ENCODE measurements around the gene FKBP5. TPM values are rescaled to one million over a fixed set of nuclear protein-coding genes. Genes with fewer than 3 reads are reported as not detected.
"Not testable (repeated sequence)": the region's sequence is repeated elsewhere in the genome, so short reads cannot be mapped to it uniquely, and the experiment has no call there.

Gene FKBP5
- total RNA-seq, 1 donor from 2014 or later, result 62.4 TPM

- H3K36me3 Mint-ChIP-seq (ENCODE audit: low read depth), result no peaks in the 10 kb centered on the region
- H3K27ac Mint-ChIP-seq, result no peak overlapping the region
- H3K27me3 Mint-ChIP-seq (ENCODE audit: insufficient read depth), result peaks cover 2% of the 10 kb centered on the region
- peaks cover 4% of the 10 kb centered on the region for H3K9me3 Mint-ChIP-seq
- intact Hi-C loops (cut with micrococcal nuclease), result no loop called here
- H3K4me3 Mint-ChIP-seq, result no peak overlapping the region
- no peaks in the 10 kb centered on the region for H3K4me1 Mint-ChIP-seq (ENCODE audit: low read depth)
- DNase-seq (ENCODE audit: low spot score), result no peak
Observed at GRCh38 chr6:35544769-35545361, 143.8 kb downstream of the FKBP5 start.

DNA sequence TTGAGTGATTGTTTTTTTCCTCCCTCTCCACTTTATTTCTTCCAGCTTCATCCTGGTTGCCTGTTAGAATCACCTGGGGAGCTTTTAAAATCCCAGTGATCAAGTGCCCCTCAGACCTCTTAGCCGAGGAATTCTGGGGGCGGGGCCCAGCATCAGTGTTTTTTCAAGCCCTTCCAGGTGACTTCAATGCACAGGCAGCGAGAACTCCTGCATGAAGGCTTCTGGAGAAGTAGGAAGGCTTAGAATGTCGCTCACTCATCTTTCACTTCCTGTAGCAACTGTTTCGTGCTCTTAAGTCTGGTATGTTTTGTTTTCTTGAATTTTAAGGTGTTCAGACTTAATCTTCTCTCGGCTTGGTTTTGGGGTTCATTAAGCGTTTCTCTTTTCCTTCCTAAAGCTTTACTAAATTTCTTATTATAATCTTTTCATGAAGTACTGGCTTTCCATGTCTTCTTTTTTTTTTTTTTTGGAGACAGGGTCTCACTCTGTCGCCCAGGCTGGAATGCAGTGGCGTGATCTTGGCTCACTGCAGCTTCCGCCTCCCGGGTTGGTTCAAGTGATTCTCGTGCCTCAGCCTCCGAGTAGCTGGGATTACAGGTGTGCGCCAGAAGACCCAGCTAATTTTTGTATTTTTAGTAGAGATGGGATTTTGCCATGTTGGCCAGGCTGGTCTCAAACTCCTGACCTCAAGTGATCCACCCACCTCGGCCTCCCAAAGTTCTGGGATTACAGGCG, 145.1 kb downstream of the FKBP5 start:
- DNase-seq (ENCODE audit: low spot score), result no peak
- Mint-ChIP-seq H3K36me3 (ENCODE audit: low read depth) (no peaks in the 10 kb centered on the region), H3K27me3 (ENCODE audit: insufficient read depth) (peaks cover 2% of the 10 kb centered on the region), H3K4me1 (ENCODE audit: low read depth) (no peaks in the 10 kb centered on the region), H3K4me3 (no peak overlapping the region), H3K27ac (no peak overlapping the region), H3K9me3 (no peaks in the 10 kb centered on the region)
- intact Hi-C loops (cut with micrococcal nuclease), result no loop called here

- no peaks in the 10 kb centered on the region for H3K4me1 Mint-ChIP-seq (ENCODE audit: low read depth)
- no peak overlapping the region for H3K27ac Mint-ChIP-seq
- intact Hi-C loops (cut with micrococcal nuclease), result no loop called here
- H3K36me3 Mint-ChIP-seq (ENCODE audit: low read depth), result no peaks in the 10 kb centered on the region
- H3K4me3 Mint-ChIP-seq, result no peak overlapping the region
- H3K27me3 Mint-ChIP-seq (ENCODE audit: insufficient read depth), result peaks cover 6% of the 10 kb centered on the region
- no peak for DNase-seq (ENCODE audit: low spot score)
- no peaks in the 10 kb centered on the region for H3K9me3 Mint-ChIP-seq
Observed at GRCh38 chr6:35541836-35542235, 146.9 kb downstream of the FKBP5 start.

DNA sequence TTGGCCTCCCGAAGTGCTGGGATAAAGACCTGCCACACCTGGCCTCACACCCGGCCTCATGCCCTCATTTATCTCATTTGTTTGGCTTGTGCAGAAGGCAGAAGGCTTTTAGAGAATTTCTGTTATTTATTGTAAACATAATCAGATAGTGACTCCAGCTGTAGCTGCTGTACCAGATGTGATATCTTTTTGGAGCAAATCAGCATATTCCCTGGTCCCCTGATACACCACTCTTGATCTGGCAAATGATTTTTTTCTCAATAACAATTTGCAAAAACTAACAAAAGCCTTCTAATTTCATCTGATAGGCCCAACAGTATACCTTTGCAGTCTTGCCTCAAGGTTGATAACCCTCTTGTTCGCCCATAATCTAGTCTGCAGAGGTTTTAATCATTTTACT, 149.5 kb downstream of the FKBP5 start:
- no peak overlapping the region for H3K27ac Mint-ChIP-seq
- peaks cover 4% of the 10 kb centered on the region for H3K4me1 Mint-ChIP-seq (ENCODE audit: low read depth)
- intact Hi-C loops (cut with micrococcal nuclease), result no loop called here
- no peaks in the 10 kb centered on the region for H3K9me3 Mint-ChIP-seq
- no peaks in the 10 kb centered on the region for H3K36me3 Mint-ChIP-seq (ENCODE audit: low read depth)
- H3K27me3 Mint-ChIP-seq (ENCODE audit: insufficient read depth), result peaks cover 13% of the 10 kb centered on the region
- no peak for DNase-seq (ENCODE audit: low spot score)
- no peak overlapping the region for H3K4me3 Mint-ChIP-seq

GRCh38 chr6:35535847-35536246, 152.9 kb downstream of the FKBP5 start:
- H3K4me1 Mint-ChIP-seq (ENCODE audit: low read depth); H3K4me3 Mint-ChIP-seq; H3K27ac Mint-ChIP-seq; intact Hi-C loops (cut with micrococcal nuclease); H3K9me3 Mint-ChIP-seq; H3K36me3 Mint-ChIP-seq (ENCODE audit: low read depth); DNase-seq (ENCODE audit: low spot score): not testable (repeated sequence)
- peaks cover 18% of the 10 kb centered on the region for H3K27me3 Mint-ChIP-seq (ENCODE audit: insufficient read depth)

DNA sequence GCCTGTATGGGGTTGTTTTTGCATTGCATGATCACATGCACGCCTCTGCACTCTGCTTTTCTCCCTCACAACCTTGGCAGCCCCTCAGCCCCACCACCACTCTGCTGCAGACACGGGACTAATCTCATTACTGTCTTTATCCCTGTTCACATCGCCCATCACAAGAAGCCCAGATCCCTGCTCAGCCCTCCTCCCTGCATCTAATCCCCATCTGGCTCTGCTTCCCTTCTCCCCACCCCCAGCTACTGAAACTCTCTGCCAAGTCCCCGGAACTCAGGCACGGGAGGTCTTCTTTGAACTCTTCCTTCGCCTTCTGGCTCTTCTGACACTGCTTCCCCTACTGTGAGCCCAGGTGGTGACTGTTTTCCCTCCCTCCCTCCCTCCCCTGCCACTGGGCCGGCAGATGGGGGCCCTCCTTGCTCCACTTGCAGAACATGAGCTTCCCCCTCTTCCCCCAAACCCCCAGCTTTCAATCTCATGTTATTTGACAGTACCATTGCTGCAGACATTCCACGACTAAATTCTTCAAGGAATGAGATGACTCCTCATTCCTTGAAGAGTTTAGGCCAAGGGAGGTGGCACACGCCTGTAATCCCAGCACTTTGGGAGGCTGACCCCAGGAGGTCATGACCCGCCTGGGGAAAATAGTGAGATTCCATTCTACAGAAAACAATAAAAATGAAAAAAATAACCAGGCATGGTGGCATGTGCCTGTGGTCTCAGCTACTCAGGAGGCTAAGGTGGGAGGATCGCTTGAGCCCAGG, 154.1 kb downstream of the FKBP5 start:
- Mint-ChIP-seq H3K27me3 (ENCODE audit: insufficient read depth) (peaks cover 18% of the 10 kb centered on the region), H3K36me3 (ENCODE audit: low read depth) (no peaks in the 10 kb centered on the region), H3K4me3 (no peak overlapping the region), H3K27ac (no peak overlapping the region), H3K9me3 (no peaks in the 10 kb centered on the region), H3K4me1 (ENCODE audit: low read depth) (peaks cover 6% of the 10 kb centered on the region)
- no peak for DNase-seq (ENCODE audit: low spot score)
- intact Hi-C loops (cut with micrococcal nuclease), result no loop called here

GRCh38 chr6:35533981-35534380, 154.7 kb downstream of the FKBP5 start:
- Mint-ChIP-seq H3K4me3 (no peak overlapping the region), H3K36me3 (ENCODE audit: low read depth) (no peaks in the 10 kb centered on the region), H3K27ac (no peak overlapping the region), H3K4me1 (ENCODE audit: low read depth) (peaks cover 6% of the 10 kb centered on the region), H3K9me3 (no peaks in the 10 kb centered on the region), H3K27me3 (ENCODE audit: insufficient read depth) (peaks cover 18% of the 10 kb centered on the region)
- intact Hi-C loops (cut with micrococcal nuclease), result no loop called here
- DNase-seq (ENCODE audit: low spot score), result no peak

GRCh38 chr6:35532126-35532525, 156.6 kb downstream of the FKBP5 start:
- intact Hi-C loops (cut with micrococcal nuclease), result no loop called here
- peaks cover 6% of the 10 kb centered on the region for H3K4me1 Mint-ChIP-seq (ENCODE audit: low read depth)
- H3K9me3 Mint-ChIP-seq, result no peaks in the 10 kb centered on the region
- no peak for DNase-seq (ENCODE audit: low spot score)
- no peaks in the 10 kb centered on the region for H3K36me3 Mint-ChIP-seq (ENCODE audit: low read depth)
- H3K27ac Mint-ChIP-seq, result no peak overlapping the region
- H3K27me3 Mint-ChIP-seq (ENCODE audit: insufficient read depth), result peaks cover 15% of the 10 kb centered on the region
- no peak overlapping the region for H3K4me3 Mint-ChIP-seq

GRCh38 chr6:35524380-35525020, 164.2 kb downstream of the FKBP5 start:
- no peak overlapping the region for H3K27ac Mint-ChIP-seq
- intact Hi-C loops (cut with micrococcal nuclease), result loop anchor here (5.0 kb wide), 1 partner anchor 233 kb away; no protein-coding TSS in a partner anchor
- no peaks in the 10 kb centered on the region for H3K9me3 Mint-ChIP-seq
- H3K4me3 Mint-ChIP-seq, result no peak overlapping the region
- H3K27me3 Mint-ChIP-seq (ENCODE audit: insufficient read depth), result peaks cover 12% of the 10 kb centered on the region
- DNase-seq (ENCODE audit: low spot score), result no peak
- peaks cover 19% of the 10 kb centered on the region for H3K4me1 Mint-ChIP-seq (ENCODE audit: low read depth)
- no peaks in the 10 kb centered on the region for H3K36me3 Mint-ChIP-seq (ENCODE audit: low read depth)

Other genes with a start within 250 kb of the FKBP5 start
- 21.9 and 22.3 TPM in 2 replicates for gene FANCE, start 236.6 kb downstream of the FKBP5 start, total RNA-seq
- 1,580 and 1,584 TPM in 2 replicates for gene RPL10A, start 220.5 kb downstream of the FKBP5 start, total RNA-seq
- gene TEAD3, start 191.8 kb downstream of the FKBP5 start, total RNA-seq, result 1.5 and 2.0 TPM in 2 replicates
- not detected in 2 replicates for gene TULP1, start 176.0 kb downstream of the FKBP5 start, total RNA-seq
- 0.24 and 0.41 TPM in 2 replicates for gene ARMC12, start 48.1 kb upstream of the FKBP5 start, total RNA-seq
- gene CLPSL2, start 87.7 kb upstream of the FKBP5 start, total RNA-seq, result not detected in 2 replicates
- gene CLPSL1, start 92.1 kb upstream of the FKBP5 start, total RNA-seq, result not detected in 2 replicates
- not detected in 2 replicates for gene CLPS, start 108.4 kb upstream of the FKBP5 start, total RNA-seq
- gene LHFPL5, start 116.4 kb upstream of the FKBP5 start, total RNA-seq, result not detected in 2 replicates
- gene SRPK1, start 232.2 kb upstream of the FKBP5 start, total RNA-seq, result 149 and 182 TPM in 2 replicates